Aorta (tissue), 5 donors: Measurements from ENCODE around the gene VASN. TPM values are rescaled to one million over a fixed set of nuclear protein-coding genes. Genes with fewer than 3 reads are reported as not detected.
A peak's percentile ranks its signal among the peaks of the same experiment; 100 is the strongest.
"Not testable (repeated sequence)": the region's sequence is repeated elsewhere in the genome, so short reads cannot be mapped to it uniquely, and the experiment has no call there.

ENCODE experiments used
- ATAC-seq: fragments of 200-7000 bp; cut with Tn5 transposase; one replicate; pipeline ENCODE4 v1.9.1; 2022; ENCODE audit warnings: moderate library complexity; ENCODE audit not compliant: low FRiP score
- DNase-seq, 2 donors: peaks; one replicate each; pipeline ENCODE4 v3.0.0-alpha.2; 2020
- H3K27ac ChIP-seq, 2 donors: one replicate each; pipeline ENCODE4 v1.5.1; 2013; ENCODE audit warnings: low read length in 2 of 2, mild to moderate bottlenecking in 2 of 2, moderate library complexity in 2 of 2, control low read depth in 1 of 2, inconsistent platforms in 1 of 2, low read depth in 1 of 2
- H3K27me3 ChIP-seq, 2 donors: one replicate each; pipeline ENCODE4 v1.6.1; 2013; ENCODE audit warnings: control low read depth in 1 of 2, low read length in 1 of 2, mild to moderate bottlenecking in 1 of 2, moderate library complexity in 1 of 2; ENCODE audit not compliant: insufficient read depth in 2 of 2, control insufficient read depth in 1 of 2
- H3K36me3 ChIP-seq, 2 donors: one replicate each; pipeline ENCODE4 v1.6.1; 2013; ENCODE audit warnings: control low read depth in 1 of 2, low read length in 1 of 2, mild to moderate bottlenecking in 1 of 2; ENCODE audit not compliant: insufficient read depth in 2 of 2, control insufficient read depth in 1 of 2
- H3K4me1 ChIP-seq, 2 donors: one replicate each; pipeline ENCODE4 v1.6.1; 2013; ENCODE audit warnings: low read length in 2 of 2, control low read depth in 1 of 2, mild to moderate bottlenecking in 1 of 2, moderate library complexity in 1 of 2; ENCODE audit not compliant: insufficient read depth in 2 of 2, control insufficient read depth in 1 of 2
- H3K4me3 ChIP-seq, 2 donors: one replicate each; pipeline ENCODE4 v1.5.1; 2013; ENCODE audit warnings: low read length in 2 of 2, control low read depth in 1 of 2, mild to moderate bottlenecking in 1 of 2
- H3K9me3 ChIP-seq: one replicate; pipeline ENCODE4 v1.6.1; 2013; ENCODE audit warnings: mild to moderate bottlenecking, low read length; ENCODE audit not compliant: control insufficient read depth
- WGBS, 2 donors: extraction: QIAGEN DNeasy Blood & Tissue Kit; methylation state at CpG; one replicate each; pipeline ENCODE4 v1.1.7; 2013; 5-methylcytosine and 5-hydroxymethylcytosine counted together
- intact Hi-C, 2 donors: fragments of 100-400 bp; cut with DNase I; formaldehyde crosslinking; loops; one replicate each; pipeline versions ENCODE4 v1.14.2 to v1.15.0; 2022
- polyA plus RNA-seq, 2 donors: library from polyadenylated mRNA; stranded (reverse); fragments of 200-250 nt; gene quantifications; one replicate each; pipeline ENCODE4 v1.2.3, GENCODE V29; 2013
- total RNA-seq, 2 donors: library from RNA; stranded (reverse); fragmentation: NEBNext Ultra II Directional; extraction: Animal tissue kit (Norgen Biotek cat#: 25700); gene quantifications; one replicate each; pipeline ENCODE4 v1.2.1, GENCODE V29; 2021
- donor health status: healthy with polysubstance abuse.
- donor health status: Bipolar disorder and iron deficiency.
- donor health status: DM: no; HTN: no; CAD: no.
- donor health status: DM: no; HTN: no; CAD: no.
- donor health status: DM: yes; HTN: yes; CAD: no.

VASN gene
- total and polyA plus RNA-seq, 4 donors, result 21.7 to 120 (median 59.1) TPM

- DNase-seq, result no peak
- Histone ChIP-seq H3K4me3 (no peak overlapping the region), H3K9me3 (no peaks in the 10 kb centered on the region), H3K27me3 (no peaks in the 10 kb centered on the region), H3K27ac (no peak overlapping the region), H3K36me3 (no peaks in the 10 kb centered on the region), H3K4me1 (no peaks in the 10 kb centered on the region)
- intact Hi-C loops, result no loop called here
- no peak for ATAC-seq
- WGBS, 2 donors, result 75 to 80% methylated on average over 6 of the region's 6 CpGs
These were observed 31.2 kb upstream of the VASN start for GRCh38 chr16:4340443-4340842.

DNA sequence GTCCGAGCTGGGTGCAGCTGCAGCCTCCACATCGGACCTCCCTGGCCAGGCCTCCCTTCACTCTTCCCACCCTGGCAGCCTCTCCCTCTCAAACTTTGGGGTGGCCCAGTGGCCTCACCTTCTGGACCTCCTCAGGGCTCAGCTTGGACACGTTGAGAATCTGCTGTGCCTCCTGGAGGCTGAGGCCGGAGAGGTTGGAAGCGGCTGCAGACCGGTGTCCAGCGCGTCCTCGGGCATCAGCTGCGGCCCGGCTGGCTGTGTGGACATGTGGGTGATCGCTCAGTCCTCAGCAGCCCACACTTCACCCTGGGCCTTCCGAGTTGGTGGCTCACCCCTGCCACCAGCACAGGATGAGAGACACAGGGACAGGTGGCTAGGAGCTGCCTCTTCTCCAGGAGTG, 30.4 kb upstream of the VASN start:
- H3K36me3 ChIP-seq, result no peaks in the 10 kb centered on the region

GRCh38 chr16:4342866-4343744, 28.5 kb upstream of the VASN start:
- DNase-seq (peak in 1 of 2 donors; percentile 38), ATAC-seq (no peak)
- H3K27ac ChIP-seq, result no peak overlapping the region
- no peaks in the 10 kb centered on the region for H3K27me3 ChIP-seq
- no peaks in the 10 kb centered on the region for H3K36me3 ChIP-seq
- no peak overlapping the region for H3K4me3 ChIP-seq
- no peaks in the 10 kb centered on the region for H3K4me1 ChIP-seq
- WGBS, 2 donors, result 84 to 88% methylated on average over 21 of the region's 21 CpGs
- no peaks in the 10 kb centered on the region for H3K9me3 ChIP-seq
- intact Hi-C loops, result no loop called here

More for the DNA sequence above, 30.4 kb upstream of the VASN start:
- intact Hi-C loops, result no loop called here
- Histone ChIP-seq H3K27me3 (no peaks in the 10 kb centered on the region), H3K4me3 (no peak overlapping the region), H3K4me1 (no peaks in the 10 kb centered on the region), H3K27ac (no peak overlapping the region), H3K9me3 (no peaks in the 10 kb centered on the region)
- no peak for DNase-seq
- WGBS, 2 donors, result 86 to 87% methylated on average over 13 of the region's 13 CpGs
- ATAC-seq, result no peak

DNA sequence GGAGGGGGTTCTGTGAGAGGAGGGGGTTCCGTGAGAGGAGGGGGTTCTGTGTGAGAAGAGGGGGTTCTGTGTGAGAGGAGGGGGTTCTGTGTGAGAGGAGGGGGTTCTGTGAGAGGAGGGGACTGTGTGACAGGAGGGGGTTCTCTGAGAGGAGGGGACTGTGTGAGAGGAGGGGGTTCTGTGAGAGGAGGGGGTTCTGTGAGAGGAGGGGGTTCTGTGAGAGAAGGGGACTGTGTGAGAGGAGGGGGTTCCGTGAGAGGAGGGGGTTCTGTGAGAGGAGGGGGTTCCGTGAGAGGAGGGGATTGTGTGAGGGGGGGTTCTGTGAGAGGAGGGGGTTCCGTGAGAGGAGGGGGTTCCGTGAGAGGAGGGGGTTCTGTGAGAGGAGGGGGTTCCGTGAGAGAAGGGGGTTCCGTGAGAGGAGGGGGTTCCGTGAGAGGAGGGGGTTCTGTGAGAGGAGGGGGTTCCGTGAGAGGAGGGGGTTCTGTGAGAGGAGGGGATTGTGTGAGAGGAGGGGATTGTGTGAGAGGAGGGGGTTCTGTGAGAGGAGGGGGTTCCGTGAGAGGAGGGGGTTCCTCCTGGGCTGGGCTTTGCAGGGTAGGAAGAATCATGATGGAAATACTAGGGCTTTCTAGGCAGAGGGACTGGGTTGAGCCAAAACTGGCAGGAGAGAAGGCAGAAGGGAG, 27.2 kb upstream of the VASN start:
- H3K36me3 ChIP-seq, DNase-seq, H3K27me3 ChIP-seq, H3K4me1 ChIP-seq, H3K9me3 ChIP-seq, H3K4me3 ChIP-seq, H3K27ac ChIP-seq, ATAC-seq, intact Hi-C loops: not testable (repeated sequence)
- 45 to 58% methylated on average over 8 to 10 of the region's 10 CpGs for WGBS, 2 donors

- Histone ChIP-seq H3K9me3 (no peaks in the 10 kb centered on the region), H3K4me3 (no peak overlapping the region), H3K27ac (no peak overlapping the region), H3K36me3 (no peaks in the 10 kb centered on the region), H3K27me3 (no peaks in the 10 kb centered on the region), H3K4me1 (no peaks in the 10 kb centered on the region)
- 77 to 82% methylated on average over 26 of the region's 26 CpGs for WGBS, 2 donors
- intact Hi-C loops, result no loop called here
- no peak for ATAC-seq
- DNase-seq, result peak in 1 of 2 donors; percentile 45
These were observed 26.4 kb upstream of the VASN start for GRCh38 chr16:4344983-4345835.

DNA sequence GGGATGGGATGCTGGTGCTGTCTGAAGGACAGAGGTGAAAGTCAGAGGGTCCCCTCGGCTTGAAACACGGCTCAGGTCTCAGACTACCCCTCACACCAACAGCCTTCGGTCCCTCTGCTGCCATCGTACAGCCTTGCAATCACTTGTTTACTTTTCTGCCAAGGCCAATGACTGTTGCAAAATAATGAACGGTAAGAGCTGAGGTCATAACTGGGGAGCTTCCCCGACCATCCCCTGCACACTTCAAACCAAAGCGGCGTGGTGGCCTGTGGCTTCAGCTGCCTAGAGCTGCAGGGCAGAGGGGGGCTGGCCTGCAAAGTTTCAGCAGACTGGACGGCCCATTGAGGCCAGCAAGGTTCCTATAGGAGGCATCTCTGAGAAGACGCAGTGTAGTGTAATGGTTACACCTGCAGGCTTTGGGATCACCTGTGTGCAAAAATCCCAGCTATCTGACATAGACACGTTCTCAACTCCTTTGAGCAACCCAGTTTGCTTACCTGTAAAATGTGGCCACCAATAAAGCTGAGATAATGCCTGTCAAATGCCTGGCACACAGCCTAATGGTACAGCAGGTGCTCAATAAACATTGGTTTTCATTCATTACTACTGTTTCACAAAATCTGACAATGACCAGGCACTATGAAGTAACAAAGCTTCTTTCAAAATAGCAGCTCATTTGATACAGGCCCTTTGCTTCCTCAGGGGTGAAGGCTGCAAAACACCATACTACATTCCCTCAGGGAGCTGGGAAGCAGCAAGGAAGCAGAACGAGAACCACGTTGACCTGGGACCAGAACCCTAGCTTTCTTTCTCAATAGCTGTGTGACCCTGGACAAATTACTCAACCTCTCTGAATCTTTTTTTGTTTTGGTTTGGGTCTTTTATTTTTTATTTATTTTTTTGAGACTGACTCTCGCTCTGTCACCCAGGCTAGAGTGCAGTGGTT, 25.5 kb upstream of the VASN start:
- no peaks in the 10 kb centered on the region for H3K36me3 ChIP-seq
- no peaks in the 10 kb centered on the region for H3K9me3 ChIP-seq
- no peak for ATAC-seq
- H3K27ac ChIP-seq, result no peak overlapping the region
- no peaks in the 10 kb centered on the region for H3K4me1 ChIP-seq
- WGBS, 2 donors, result 75 to 78% methylated on average over 14 of the region's 14 CpGs
- intact Hi-C loops, result no loop called here
- no peak for DNase-seq
- H3K4me3 ChIP-seq, result no peak overlapping the region
- H3K27me3 ChIP-seq, result no peaks in the 10 kb centered on the region

GRCh38 chr16:4347010-4347409, 24.6 kb upstream of the VASN start:
- Histone ChIP-seq H3K4me1 (no peaks in the 10 kb centered on the region), H3K4me3 (no peak overlapping the region), H3K9me3 (no peaks in the 10 kb centered on the region), H3K27me3 (no peaks in the 10 kb centered on the region), H3K27ac (no peak overlapping the region), H3K36me3 (no peaks in the 10 kb centered on the region)
- no peak for DNase-seq
- no peak for ATAC-seq
- WGBS, 2 donors, result 85 to 87% methylated on average over 8 of the region's 8 CpGs
- intact Hi-C loops, result no loop called here
